NCI-H2107 (cell line): ENCODE results near the gene GDF7.
"Not testable (repeated sequence)": the region's sequence is repeated elsewhere in the genome, so short reads cannot be mapped to it uniquely, and the experiment has no call there.

Source experiments
- DNase-seq: peaks from one replicate; lab custom pipeline; 2025; lab: John Stamatoyannopoulos, UW

Gene GDF7

DNA sequence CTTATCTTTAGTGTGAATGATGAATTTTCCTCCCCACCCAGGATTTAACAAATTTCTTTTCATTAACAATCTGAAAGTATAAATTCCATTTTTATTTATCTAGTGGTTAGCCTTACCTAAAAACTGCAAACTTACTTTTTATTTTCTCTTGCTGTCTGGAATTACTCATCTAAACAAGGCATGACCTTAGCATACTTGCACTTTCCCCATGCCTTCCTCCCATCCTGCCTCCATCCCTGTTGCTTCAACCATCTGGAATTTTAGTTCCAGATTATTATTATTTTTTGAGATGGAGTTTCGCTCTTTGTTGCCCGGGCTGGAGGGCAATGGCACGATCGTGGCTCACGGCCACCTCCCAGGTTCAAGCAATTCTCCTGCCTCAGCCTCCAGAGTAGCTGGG is 35.6 kb downstream of the GDF7 start:
- no peak for DNase-seq

DNA sequence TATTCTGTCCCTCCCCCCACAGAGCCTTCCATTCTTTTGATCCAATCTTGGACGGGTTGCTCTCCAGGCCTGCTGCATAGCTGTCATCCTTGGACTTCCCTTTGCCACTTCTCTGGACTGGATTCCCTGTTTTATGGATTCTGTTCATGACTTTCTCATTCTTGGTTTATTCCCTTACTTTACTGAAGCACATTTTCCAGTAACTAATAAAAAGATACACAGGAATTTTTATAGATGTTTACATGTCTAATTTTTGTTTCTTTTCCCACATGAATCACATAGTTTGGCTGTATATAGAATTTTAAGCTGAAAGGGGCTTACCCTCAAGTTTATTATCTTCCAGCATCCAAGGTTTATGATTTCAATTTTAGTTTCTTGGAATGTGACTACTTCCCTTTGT is 37.9 kb downstream of the GDF7 start:
- DNase-seq, result no peak

DNA sequence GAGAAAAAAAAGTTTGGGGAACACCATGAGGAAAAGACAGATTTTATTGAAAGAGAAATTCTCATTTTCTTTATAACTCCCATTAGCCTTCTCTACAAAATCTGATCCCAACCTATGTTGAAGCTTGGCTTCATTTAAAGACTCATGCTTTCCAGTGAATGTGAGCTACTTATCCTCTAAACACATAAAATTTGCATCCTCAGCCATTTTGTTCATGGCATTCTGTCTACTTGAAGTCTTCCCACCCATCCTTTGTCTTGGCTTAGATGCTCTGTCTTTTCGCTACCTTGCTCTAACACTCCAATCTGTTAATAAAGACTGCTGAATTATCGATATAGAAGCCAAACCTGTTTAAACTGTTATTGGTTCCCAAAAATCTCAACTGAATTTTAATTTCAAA is 39.3 kb downstream of the GDF7 start:
- no peak for DNase-seq

DNA sequence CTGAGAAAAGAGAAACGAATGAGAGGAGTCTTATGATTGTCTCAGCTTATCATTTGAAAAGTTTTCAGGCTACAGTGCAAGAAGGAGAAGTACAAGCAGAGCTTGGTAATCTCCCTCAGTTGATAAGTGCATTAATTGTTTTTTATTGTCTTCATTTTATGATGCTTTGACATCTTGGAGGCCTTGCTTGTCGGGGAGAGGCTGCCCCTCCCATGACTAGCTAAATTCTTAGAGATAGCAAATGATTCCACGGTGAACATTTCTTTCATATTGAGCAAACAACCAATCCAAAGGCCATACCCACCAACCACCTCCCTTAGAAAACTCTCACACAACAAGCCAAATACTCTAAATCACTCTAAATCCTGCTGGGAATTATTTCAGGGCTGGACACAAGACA is 39.8 kb downstream of the GDF7 start:
- DNase-seq, result no peak

DNA sequence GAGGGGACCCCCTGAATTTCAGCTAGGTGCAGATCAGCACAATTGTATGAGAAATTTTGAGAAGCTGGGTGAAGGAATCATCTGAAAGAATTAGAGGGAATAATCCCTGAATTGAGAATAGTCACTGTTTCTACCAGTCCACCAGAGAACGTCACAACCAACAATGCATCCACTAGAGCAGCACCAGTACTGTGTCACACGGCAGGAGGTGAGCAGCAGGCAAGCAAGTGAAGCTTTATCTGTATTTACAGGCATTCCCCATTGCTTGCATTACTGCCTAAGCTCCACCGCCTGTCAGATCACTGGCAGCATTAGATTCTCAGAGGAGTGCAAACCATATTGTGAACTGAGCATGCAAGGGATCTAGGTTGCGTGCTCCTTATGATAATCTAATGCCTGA is 40.7 kb downstream of the GDF7 start:
- no peak for DNase-seq

DNA sequence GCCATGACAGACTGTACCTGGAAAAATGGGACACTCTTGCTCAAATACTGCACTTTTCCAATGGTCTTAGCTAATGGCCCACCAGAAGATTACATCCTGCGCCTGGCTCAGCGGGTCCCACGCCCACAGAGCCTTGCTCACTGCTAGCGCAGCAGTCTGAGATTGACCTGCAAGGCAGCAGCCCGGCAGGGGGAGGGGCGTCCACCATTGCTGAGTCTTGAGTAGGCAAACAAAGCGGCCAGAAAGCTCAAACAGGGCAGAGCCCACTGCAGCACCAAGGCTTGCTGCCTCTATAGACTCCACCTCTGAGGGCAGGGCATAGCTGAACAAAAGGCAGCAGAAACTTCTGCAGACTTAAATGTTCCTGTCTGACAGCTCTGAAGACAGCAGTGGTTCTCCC is 44.7 kb downstream of the GDF7 start:
- DNase-seq, result not testable (repeated sequence)

DNA sequence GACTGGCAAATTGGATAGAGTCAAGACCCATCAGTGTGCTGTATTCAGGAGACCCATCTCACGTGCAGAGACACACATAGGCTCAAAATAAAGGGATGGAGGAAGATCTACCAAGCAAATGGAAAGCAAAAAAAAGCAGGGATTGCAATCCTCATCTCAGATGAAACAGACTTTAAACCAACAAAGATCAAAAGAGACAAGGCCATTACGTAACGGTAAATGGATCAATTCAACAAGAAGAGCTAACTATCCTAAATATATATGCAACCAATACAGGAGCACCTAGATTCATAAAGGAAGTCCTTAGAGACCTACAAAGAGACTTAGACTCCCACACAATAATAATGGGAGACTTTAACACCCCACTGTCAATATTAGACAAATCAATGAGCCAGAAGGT is 46.6 kb downstream of the GDF7 start:
- not testable (repeated sequence) for DNase-seq

DNA sequence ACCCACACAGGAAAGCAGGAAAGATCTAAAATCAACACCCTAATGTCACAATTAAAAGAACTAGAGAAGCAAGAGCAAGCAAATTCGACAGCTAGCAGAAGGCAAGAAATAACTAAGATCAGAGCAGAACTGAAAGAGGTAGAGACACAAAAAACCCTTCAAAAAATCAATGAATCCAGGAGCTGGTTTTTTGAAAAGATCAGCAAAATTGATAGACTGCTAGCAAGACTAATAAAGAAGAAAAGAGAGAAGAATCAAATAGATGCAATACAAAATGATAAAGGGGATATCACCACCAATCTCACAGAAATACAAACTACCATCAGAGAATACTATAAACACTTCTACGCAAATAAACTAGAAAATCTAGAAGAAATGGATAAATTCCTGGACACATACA is 47.5 kb downstream of the GDF7 start:
- DNase-seq, result not testable (repeated sequence)

DNA sequence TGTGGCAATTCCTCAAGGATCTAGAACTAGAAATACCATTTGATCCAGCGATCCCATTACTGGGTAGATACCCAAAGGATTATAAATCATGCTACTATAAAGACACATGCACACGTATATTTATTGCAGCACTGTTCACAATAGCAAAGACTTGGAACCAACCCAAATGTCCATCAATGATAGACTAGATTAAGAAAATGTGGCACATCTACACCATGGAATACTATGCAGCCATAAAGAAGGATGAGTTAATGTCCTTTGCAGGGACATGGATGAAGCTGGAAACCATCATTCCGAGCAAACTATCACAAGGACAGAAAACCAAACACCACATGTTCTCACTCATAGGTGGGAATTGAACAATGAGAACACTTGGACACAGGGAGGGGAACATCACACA is 49.2 kb downstream of the GDF7 start:
- DNase-seq, result not testable (repeated sequence)

DNA sequence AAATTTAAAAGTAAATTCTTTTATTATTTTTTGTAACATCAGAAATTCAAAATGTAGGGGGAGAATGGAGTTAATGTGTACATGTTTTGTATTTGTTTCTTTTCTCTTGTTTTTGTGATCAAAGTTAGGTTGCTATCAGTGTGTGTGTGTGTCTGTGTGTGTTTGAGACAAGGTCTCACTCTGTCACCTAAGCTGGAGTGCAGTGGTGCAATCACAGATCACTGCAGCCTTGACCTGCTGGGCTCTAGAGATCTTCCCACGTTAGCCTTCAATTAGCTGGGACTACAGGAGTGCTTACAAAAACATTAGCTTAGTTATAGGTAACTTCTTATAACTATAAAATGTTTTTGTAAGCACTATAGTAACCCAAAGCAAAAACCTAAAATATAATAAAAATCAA is 50.7 kb downstream of the GDF7 start:
- DNase-seq, result no peak

DNA sequence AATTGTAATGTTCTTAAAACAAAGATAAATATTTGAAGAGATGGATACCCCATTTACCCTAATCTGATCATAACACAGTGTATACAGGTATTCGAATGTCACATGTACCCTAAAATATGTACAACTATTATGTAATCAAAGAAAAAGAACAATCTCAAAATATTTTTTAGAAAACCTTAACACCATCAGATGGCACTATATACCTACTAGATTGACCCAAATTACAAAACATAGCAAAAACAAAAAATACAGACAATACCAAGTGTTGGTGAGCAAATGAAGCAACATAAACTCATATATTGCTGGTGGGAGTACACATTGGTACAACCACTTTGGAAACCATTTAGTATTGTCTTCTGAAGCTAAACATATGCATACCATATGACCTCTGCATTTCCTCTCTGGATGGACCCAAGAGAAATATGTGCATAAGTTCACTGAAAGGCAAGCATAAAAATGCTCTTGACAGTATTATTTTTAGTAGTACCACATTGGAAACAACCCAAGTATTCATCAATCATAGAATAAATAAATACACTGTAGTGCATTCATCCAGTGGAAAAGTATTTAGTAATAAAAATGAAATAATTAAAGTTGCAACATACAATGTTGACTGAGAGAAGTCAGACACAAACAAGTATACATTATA is 55.8 kb downstream of the GDF7 start:
- DNase-seq, result no peak

DNA sequence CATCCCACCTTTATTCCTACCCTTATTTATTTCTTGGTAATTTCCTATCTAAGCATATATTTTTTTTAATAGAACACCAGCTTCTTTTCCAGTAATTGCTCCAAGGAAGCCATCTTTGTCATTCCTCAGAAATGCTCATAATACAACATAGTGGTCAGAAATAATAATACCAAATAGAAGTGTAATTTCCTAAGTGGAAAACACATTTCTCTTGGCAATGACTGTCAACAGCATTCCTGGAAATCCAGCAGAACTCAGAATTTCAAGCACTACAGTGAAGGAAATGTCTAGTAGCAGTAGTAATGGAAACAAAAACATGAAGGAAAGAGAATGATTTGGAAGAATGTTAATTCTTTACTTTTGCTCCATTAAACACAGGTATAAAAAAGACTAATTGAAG is 56.6 kb downstream of the GDF7 start:
- DNase-seq, result no peak

DNA sequence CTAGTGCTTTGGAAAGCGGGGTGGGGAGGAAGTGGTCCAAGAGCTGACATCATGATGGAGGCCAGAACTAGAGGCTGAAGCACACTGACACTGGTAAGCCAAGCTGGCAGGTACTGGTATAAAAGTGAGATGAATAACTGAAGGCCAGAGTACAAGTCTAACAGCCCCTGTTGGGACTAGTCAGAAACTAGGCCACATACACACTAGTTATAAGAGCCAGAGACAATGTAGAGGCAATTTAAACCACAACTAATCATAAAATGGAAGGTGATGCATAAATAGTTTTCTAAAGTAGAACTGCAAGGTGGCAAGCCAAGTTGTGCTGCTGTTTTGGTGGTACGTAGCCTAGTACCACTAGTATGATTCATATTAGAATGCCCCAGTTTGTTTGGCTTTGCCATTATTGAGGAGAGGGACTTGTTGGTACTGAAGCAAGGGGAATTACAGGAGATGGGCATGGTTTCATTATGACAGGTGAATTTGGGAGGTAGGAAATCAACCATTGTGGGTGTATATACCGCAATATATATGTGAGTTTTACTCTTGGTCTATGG is 57.6 kb downstream of the GDF7 start:
- DNase-seq, result no peak

DNA sequence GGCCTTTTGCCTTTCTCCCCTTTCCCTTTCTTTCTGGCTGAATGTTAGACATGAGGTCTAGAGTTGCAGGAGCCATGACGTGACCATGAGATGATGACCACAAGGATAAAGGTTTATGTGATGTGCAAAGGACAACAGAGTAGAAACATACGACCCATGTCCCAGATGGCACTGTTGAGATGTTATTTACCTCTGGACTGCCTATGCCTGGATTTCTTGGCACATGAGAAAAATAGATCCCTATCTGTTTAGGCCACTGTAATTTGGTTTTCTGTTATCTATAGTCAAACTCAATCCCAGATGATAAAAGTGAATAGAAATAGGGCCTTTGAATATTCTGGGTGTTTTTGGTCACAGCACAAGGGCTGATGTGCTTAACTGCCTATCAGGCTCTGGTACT is 58.8 kb downstream of the GDF7 start:
- no peak for DNase-seq

DNA sequence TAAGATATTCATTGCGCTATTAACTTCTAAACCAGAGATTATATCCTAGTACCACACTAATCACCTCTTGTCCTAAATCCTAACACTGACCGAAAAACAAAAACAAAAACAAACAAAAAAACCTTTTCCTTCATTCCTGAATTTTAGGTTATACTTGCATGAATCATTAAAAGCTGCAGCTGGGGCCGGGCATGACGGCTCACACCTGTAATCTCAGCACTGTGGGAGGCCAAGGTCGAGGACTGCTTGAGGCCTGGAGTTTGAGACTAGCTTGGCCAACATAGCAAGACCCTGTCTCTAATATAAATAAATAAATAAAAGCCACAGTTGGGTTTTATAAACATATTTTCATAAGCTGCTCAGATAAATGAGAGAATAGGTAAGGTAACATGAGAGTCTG is 60.0 kb downstream of the GDF7 start:
- DNase-seq, result no peak

DNA sequence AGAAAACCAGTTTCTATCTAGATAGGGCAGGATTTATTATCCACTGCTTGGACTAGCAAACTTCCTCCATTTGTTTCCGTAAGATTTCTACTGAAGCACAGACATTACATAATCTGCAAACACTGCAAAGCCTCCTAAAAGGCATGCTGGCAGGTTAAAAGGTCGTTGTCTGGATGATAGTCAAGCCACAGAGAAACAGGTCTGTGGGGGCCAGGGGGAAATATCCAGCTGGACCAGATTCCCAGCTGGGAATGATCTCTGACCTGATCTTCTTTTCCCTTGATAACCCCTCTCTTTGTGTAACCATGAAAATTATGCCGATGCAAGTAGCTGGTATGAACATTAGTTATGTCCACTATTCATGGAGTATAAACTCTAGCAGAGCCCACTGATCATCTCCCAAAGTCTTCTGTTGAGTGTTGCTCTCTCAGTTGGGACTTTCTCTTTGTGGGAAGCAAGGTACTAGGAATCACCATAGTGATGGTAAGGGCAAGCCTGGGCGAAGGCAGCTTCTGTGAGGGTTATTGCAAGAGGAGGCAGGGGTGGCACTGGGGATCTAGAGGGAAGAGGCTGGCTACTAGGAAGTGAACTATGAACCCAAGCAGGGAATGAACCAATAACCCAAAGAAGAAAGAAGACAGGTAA is 61.3 kb downstream of the GDF7 start:
- DNase-seq, result no peak
